NCI-H82 (cell line): ENCODE results near the gene FYN.
A peak's percentile ranks its signal among the peaks of the same experiment; 100 is the strongest.

Experiments used
- DNase-seq: peaks from one replicate; lab custom pipeline; 2025; lab: John Stamatoyannopoulos, UW

The FYN gene

GRCh38 chr6:111747829-111748228, 125.4 kb downstream of the FYN start:
- no peak for DNase-seq

GRCh38 chr6:111747396-111747795, 125.9 kb downstream of the FYN start:
- DNase-seq = no peak

- DNase-seq = no peak
These were observed 126.3 kb downstream of the FYN start for GRCh38 chr6:111746983-111747382.

GRCh38 chr6:111745636-111746035, 127.6 kb downstream of the FYN start:
- no peak for DNase-seq

GRCh38 chr6:111745186-111745585, 128.1 kb downstream of the FYN start:
- DNase-seq = no peak

GRCh38 chr6:111743862-111744692, 129.2 kb downstream of the FYN start:
- no peak for DNase-seq

GRCh38 chr6:111743360-111743759, 129.9 kb downstream of the FYN start:
- DNase-seq = no peak

GRCh38 chr6:111741177-111741952, 131.9 kb downstream of the FYN start:
- DNase-seq = no peak

- no peak for DNase-seq
These were observed 132.7 kb downstream of the FYN start for GRCh38 chr6:111740506-111740905.

GRCh38 chr6:111739257-111739696, 134.0 kb downstream of the FYN start:
- DNase-seq = no peak

- DNase-seq = no peak
These were observed 134.6 kb downstream of the FYN start for GRCh38 chr6:111738631-111739030.

GRCh38 chr6:111738156-111738555, 135.1 kb downstream of the FYN start:
- DNase-seq = no peak

GRCh38 chr6:111737065-111737521, 136.2 kb downstream of the FYN start:
- no peak for DNase-seq

GRCh38 chr6:111736005-111736608, 137.1 kb downstream of the FYN start:
- DNase-seq = no peak

GRCh38 chr6:111734068-111735061, 138.9 kb downstream of the FYN start:
- peak; percentile 69 for DNase-seq

- no peak for DNase-seq
These were observed 140.9 kb downstream of the FYN start for GRCh38 chr6:111732390-111732789.

GRCh38 chr6:111731456-111732195, 141.6 kb downstream of the FYN start:
- no peak for DNase-seq

GRCh38 chr6:111730864-111731263, 142.4 kb downstream of the FYN start:
- DNase-seq = no peak

- DNase-seq = peak; percentile 15
These were observed 145.4 kb downstream of the FYN start for GRCh38 chr6:111727802-111728201.

GRCh38 chr6:111727041-111727440, 146.2 kb downstream of the FYN start:
- no peak for DNase-seq
